ENCODE results near the gene UPB1.

The UPB1 gene

DNA sequence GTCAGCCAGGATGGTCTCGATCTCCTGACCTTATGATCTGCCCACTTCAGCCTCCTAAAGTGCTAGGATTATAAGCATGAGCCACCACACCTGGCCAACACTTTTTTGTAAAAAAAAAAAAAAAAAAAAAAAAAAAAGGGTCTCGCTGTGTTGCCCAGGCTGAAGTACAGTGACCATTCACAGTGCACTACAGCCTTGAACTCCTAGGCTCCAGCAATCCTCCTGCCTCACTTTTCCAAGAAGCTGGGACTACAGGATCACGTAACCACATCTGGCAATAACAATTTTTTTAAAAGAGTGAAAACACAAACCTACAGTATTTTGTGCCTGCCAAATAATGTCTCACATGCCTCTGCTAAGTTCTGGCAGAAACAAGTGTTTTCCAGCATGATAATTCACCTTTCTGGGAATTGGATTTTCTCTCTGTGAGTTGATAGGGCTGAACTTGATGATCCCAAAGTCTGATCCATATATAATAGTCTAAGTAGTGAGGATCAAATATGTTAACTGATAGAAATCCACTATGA lies 37.2 kb upstream of the UPB1 start:
- Histone ChIP-seq H3K9ac (ENCODE audit: insufficient read length) (no peak overlapping the region), H3K27ac (no peak overlapping the region), H3K36me3 (ENCODE audit: insufficient read depth, low read length) (no peaks in the 10 kb centered on the region), H3K4me3 (no peak overlapping the region), H3K9me3 (ENCODE audit: low read depth, low read length) (no peaks in the 10 kb centered on the region)
- TF ChIP-seq POLR2AphosphoS5 (IDR thresholded peaks at IDR 0.05; ENCODE audit: borderline replicate concordance, low read depth, low read length) (no peak), EZH2 (IDR thresholded peaks at IDR 0.05) (no peak), FOXP2 (optimal IDR thresholded peaks at IDR 0.05; ENCODE audit: control extremely low read depth, extremely low read length, insufficient read depth) (no peak)
- DNase-seq (ENCODE audit: low read depth, low spot score), result no peak

DNA sequence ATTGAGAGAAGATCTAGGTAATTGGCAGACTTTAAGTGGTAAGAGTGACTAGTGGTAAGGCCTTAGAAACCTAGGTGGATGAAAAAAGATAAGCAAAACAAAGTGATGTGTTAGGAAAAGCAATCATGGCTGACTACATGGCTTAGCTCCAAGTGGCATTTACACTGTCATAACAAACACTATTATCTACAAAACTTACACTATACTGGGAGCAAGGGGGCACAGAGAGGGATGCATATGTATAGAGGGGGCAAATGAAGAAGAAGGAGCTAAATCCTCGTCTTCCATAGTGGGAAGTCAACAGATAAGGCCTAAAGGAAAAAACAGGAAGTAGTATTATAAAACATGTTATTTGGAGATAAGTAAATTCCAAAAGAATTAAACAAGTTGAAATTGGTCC lies 35.2 kb upstream of the UPB1 start:
- TF ChIP-seq FOXP2 (optimal IDR thresholded peaks at IDR 0.05; ENCODE audit: control extremely low read depth, extremely low read length, insufficient read depth) (no peak), EZH2 (IDR thresholded peaks at IDR 0.05) (no peak), POLR2AphosphoS5 (IDR thresholded peaks at IDR 0.05; ENCODE audit: borderline replicate concordance, low read depth, low read length) (no peak)
- H3K36me3 ChIP-seq (ENCODE audit: insufficient read depth, low read length), result no peaks in the 10 kb centered on the region
- DNase-seq (ENCODE audit: low read depth, low spot score), result no peak
- no peaks in the 10 kb centered on the region for H3K9me3 ChIP-seq (ENCODE audit: low read depth, low read length)
- no peak overlapping the region for H3K4me3 ChIP-seq
- H3K9ac ChIP-seq (ENCODE audit: insufficient read length), result no peak overlapping the region
- H3K27ac ChIP-seq, result no peak overlapping the region

DNA sequence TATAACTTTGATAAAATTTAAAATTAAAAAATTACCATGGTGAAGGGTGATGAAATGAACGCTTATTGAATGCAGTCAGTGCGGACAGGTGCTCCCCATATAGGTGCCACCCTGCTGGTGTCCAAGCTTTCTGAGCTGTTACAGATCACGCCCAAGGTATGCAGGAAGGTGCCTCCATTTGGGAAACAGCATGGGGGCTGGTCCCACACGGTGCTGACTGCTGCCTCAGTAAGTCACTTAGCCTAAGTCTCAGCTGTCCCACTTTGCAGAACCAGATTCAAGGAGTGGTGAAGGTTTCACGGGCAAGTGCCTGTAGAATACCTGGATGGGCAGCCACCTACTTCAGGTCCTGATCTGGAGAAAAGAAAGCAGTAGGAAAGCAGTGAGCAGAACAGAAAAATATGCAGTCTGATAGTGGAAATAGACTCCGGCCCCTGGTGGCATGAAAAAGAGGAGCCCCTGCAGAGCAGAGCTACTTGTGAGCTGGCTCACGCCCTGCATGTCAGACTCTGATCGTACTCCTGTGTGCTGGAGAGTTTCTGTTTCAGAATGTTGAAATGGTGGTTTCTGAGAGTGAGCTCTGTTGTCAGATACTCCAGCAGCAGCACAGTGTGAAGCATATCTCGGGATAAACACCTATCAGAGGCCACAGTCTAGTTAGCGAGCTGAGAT lies 34.6 kb upstream of the UPB1 start:
- Histone ChIP-seq H3K4me3 (no peak overlapping the region), H3K9me3 (ENCODE audit: low read depth, low read length) (no peaks in the 10 kb centered on the region), H3K27ac (no peak overlapping the region), H3K36me3 (ENCODE audit: insufficient read depth, low read length) (no peaks in the 10 kb centered on the region), H3K9ac (ENCODE audit: insufficient read length) (no peak overlapping the region)
- no peak for DNase-seq (ENCODE audit: low read depth, low spot score)
- no peak for TF ChIP-seq FOXP2 (optimal IDR thresholded peaks at IDR 0.05; ENCODE audit: control extremely low read depth, extremely low read length, insufficient read depth)
- TF ChIP-seq POLR2AphosphoS5 (IDR thresholded peaks at IDR 0.05; ENCODE audit: borderline replicate concordance, low read depth, low read length), result no peak
- no peak for TF ChIP-seq EZH2 (IDR thresholded peaks at IDR 0.05)

- DNase-seq (ENCODE audit: low read depth, low spot score), result no peak
- no peaks in the 10 kb centered on the region for H3K9me3 ChIP-seq (ENCODE audit: low read depth, low read length)
- no peak overlapping the region for H3K9ac ChIP-seq (ENCODE audit: insufficient read length)
- H3K36me3 ChIP-seq (ENCODE audit: insufficient read depth, low read length), result no peaks in the 10 kb centered on the region
- H3K27ac ChIP-seq, result no peak overlapping the region
- TF ChIP-seq FOXP2 (optimal IDR thresholded peaks at IDR 0.05; ENCODE audit: control extremely low read depth, extremely low read length, insufficient read depth) (no peak), POLR2AphosphoS5 (IDR thresholded peaks at IDR 0.05; ENCODE audit: borderline replicate concordance, low read depth, low read length) (no peak), EZH2 (IDR thresholded peaks at IDR 0.05) (no peak)
- H3K4me3 ChIP-seq, result no peak overlapping the region
These were observed 31.9 kb upstream of the UPB1 start for GRCh38 chr22:24463071-24463760.

- Histone ChIP-seq H3K36me3 (ENCODE audit: insufficient read depth, low read length) (no peaks in the 10 kb centered on the region), H3K9me3 (ENCODE audit: low read depth, low read length) (no peaks in the 10 kb centered on the region), H3K4me3 (no peak overlapping the region), H3K27ac (no peak overlapping the region), H3K9ac (ENCODE audit: insufficient read length) (no peak overlapping the region)
- DNase-seq (ENCODE audit: low read depth, low spot score), result no peak
- TF ChIP-seq EZH2 (IDR thresholded peaks at IDR 0.05), result no peak
- no peak for TF ChIP-seq FOXP2 (optimal IDR thresholded peaks at IDR 0.05; ENCODE audit: control extremely low read depth, extremely low read length, insufficient read depth)
- no peak for TF ChIP-seq POLR2AphosphoS5 (IDR thresholded peaks at IDR 0.05; ENCODE audit: borderline replicate concordance, low read depth, low read length)
These were observed 29.6 kb upstream of the UPB1 start for GRCh38 chr22:24465566-24465965.

DNA sequence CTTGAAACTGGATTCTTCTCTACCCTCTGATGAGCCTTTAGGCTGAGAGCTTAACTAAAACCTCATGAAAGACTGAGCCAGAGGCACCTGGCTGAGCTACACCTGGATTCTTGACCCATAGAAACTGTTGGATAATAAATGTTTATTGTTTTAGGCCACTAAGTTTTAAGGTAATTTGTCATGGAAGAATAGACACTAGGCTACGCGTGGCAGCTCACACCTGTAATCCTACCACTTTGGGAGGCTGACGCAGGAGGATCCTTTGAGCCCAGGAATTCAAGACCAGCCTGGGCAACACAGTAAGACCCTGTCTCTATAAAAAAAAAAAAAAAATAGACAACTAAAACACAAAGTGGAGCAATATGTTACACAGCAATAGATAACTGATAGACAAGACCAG lies 29.2 kb upstream of the UPB1 start:
- H3K9me3 ChIP-seq (ENCODE audit: low read depth, low read length), result no peaks in the 10 kb centered on the region
- H3K4me3 ChIP-seq, result no peak overlapping the region
- H3K9ac ChIP-seq (ENCODE audit: insufficient read length), result no peak overlapping the region
- DNase-seq (ENCODE audit: low read depth, low spot score), result no peak
- no peaks in the 10 kb centered on the region for H3K36me3 ChIP-seq (ENCODE audit: insufficient read depth, low read length)
- no peak overlapping the region for H3K27ac ChIP-seq
- TF ChIP-seq FOXP2 (optimal IDR thresholded peaks at IDR 0.05; ENCODE audit: control extremely low read depth, extremely low read length, insufficient read depth) (no peak), EZH2 (IDR thresholded peaks at IDR 0.05) (no peak)

DNA sequence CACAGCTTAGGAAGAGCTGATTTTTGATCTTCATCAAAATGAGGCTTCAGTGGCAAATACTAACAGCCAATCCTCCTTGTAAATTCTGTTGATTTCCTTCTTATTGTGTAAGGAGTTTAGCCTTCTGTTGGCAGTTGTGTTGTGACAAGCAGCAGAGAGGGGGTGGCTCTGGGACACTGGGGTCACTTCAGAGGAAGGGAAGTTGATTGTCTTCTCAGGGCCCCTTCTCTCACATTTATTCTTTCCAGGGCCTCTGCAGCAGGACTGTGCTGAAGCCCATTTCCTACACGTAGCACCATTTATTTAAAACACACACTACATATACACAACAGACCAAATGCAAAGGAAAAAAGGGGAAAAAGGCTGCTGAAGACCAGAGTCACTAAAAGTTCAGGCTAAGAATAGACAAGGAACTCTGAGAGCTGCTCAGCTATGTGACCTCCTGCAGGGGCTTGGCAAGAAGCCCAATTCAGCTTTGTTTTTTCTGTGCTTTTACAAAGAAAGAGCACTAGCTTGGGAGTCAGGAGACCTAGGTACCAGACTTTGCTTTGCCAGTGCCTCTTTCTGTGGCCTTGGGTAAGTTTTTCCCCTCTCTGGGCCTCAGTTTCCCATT lies 28.3 kb upstream of the UPB1 start:
- H3K36me3 ChIP-seq (ENCODE audit: insufficient read depth, low read length), result no peaks in the 10 kb centered on the region
- no peaks in the 10 kb centered on the region for H3K9me3 ChIP-seq (ENCODE audit: low read depth, low read length)
- DNase-seq (ENCODE audit: low read depth, low spot score), result no peak
- H3K27ac ChIP-seq, result no peak overlapping the region
- no peak for TF ChIP-seq EZH2 (IDR thresholded peaks at IDR 0.05)
- TF ChIP-seq FOXP2 (optimal IDR thresholded peaks at IDR 0.05; ENCODE audit: control extremely low read depth, extremely low read length, insufficient read depth), result no peak
- TF ChIP-seq POLR2AphosphoS5 (IDR thresholded peaks at IDR 0.05; ENCODE audit: borderline replicate concordance, low read depth, low read length), result no peak
- H3K9ac ChIP-seq (ENCODE audit: insufficient read length), result peak overlapping the region; percentile 34
- 0 out of 2 replicates have a peak overlapping the region, but pooled peaks have one; percentile 19 for H3K4me3 ChIP-seq

DNA sequence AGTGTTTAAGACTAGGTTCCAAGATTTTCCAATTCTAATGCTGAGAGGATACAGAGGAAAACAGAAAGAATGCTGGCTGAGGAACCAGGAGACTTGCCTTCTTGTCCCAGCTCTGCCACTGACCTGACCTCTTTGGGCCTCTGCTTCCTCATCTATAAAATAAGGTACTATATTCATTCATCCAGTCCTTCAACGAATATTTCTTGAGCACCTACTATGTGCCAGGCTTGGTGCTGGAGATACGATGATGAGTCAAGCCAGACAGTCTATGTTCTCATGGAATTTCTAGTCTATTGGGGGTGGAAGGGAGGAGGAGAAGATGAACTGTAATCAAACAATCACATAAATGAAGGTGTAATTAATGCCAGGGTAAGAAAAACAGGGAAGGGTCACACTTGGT lies 27.8 kb upstream of the UPB1 start:
- no peak for TF ChIP-seq POLR2AphosphoS5 (IDR thresholded peaks at IDR 0.05; ENCODE audit: borderline replicate concordance, low read depth, low read length)
- TF ChIP-seq EZH2 (IDR thresholded peaks at IDR 0.05), result no peak
- no peak for TF ChIP-seq FOXP2 (optimal IDR thresholded peaks at IDR 0.05; ENCODE audit: control extremely low read depth, extremely low read length, insufficient read depth)
- H3K4me3 ChIP-seq, result 0 out of 2 replicates have a peak overlapping the region, but pooled peaks have one; percentile 19
- DNase-seq (ENCODE audit: low read depth, low spot score), result no peak
- no peaks in the 10 kb centered on the region for H3K36me3 ChIP-seq (ENCODE audit: insufficient read depth, low read length)
- H3K9ac ChIP-seq (ENCODE audit: insufficient read length), result no peak overlapping the region
- H3K27ac ChIP-seq, result no peak overlapping the region
- H3K9me3 ChIP-seq (ENCODE audit: low read depth, low read length), result no peaks in the 10 kb centered on the region

All from SK-N-MC (cell line).